ENCODE data around the gene MGAT4A.

GRCh38 chr2:98778151-98778550 is 47.2 kb upstream of the MGAT4A start:
- no peak for TF ChIP-seq ETS1 (IDR thresholded peaks at IDR 0.05)
- TF ChIP-seq CTCF (conservative IDR thresholded peaks at IDR 0.05; ENCODE audit: low read depth in 2 of 2) = no peak

All from GM23338 (cell line).